ENCODE results near the gene FGFBP2. TPM values are rescaled to one million over a fixed set of nuclear protein-coding genes. Genes with fewer than 3 reads are reported as not detected.

Gene FGFBP2
- total and polyA plus RNA-seq, 10 of the 15 experiments (the other 5 are each of a cell fraction or from before 2014, with no cell fraction given) = 0.23 TPM; not detected in 9

- TF ChIP-seq NR2F1 (conservative IDR thresholded peaks at IDR 0.05) (no peak), ETV6 (conservative IDR thresholded peaks at IDR 0.05 in 1 of 2, IDR thresholded peaks at IDR 0.05 in 1 of 2; ENCODE audit: borderline replicate concordance in 1 of 2, low read depth in 1 of 2) (no peak), PML (IDR thresholded peaks at IDR 0.05; ENCODE audit: low read length) (no peak), DPF2 (IDR thresholded peaks at IDR 0.05) (no peak), NFYA (IDR thresholded peaks at IDR 0.05; ENCODE audit: borderline replicate concordance, low read depth, low read length) (no peak), IKZF2 (IDR thresholded peaks at IDR 0.05) (no peak), PKNOX1 (IDR thresholded peaks at IDR 0.05) (no peak), CREM (IDR thresholded peaks at IDR 0.05; ENCODE audit: low read depth) (no peak), ATF7 (IDR thresholded peaks at IDR 0.05; ENCODE audit: low read depth) (no peak), CEBPB (IDR thresholded peaks at IDR 0.05; ENCODE audit: borderline replicate concordance in 1 of 2, low read depth in 2 of 2, low read length in 2 of 2) (no peak)
- TF ChIP-seq, protein P1, sequence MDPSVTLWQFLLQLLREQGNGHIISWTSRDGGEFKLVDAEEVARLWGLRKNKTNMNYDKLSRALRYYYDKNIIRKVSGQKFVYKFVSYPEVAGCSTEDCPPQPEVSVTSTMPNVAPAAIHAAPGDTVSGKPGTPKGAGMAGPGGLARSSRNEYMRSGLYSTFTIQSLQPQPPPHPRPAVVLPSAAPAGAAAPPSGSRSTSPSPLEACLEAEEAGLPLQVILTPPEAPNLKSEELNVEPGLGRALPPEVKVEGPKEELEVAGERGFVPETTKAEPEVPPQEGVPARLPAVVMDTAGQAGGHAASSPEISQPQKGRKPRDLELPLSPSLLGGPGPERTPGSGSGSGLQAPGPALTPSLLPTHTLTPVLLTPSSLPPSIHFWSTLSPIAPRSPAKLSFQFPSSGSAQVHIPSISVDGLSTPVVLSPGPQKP (IDR thresholded peaks at IDR 0.05; ENCODE audit: low read depth, low read length) = no peak
- TF ChIP-seq, protein P2, sequence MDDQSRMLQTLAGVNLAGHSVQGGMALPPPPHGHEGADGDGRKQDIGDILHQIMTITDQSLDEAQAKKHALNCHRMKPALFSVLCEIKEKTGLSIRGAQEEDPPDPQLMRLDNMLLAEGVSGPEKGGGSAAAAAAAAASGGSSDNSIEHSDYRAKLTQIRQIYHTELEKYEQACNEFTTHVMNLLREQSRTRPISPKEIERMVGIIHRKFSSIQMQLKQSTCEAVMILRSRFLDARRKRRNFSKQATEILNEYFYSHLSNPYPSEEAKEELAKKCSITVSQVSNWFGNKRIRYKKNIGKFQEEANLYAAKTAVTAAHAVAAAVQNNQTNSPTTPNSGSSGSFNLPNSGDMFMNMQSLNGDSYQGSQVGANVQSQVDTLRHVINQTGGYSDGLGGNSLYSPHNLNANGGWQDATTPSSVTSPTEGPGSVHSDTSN (IDR thresholded peaks at IDR 0.05; ENCODE audit: insufficient replicate concordance, low read depth, low read length) = no peak
- H3K4me2 ChIP-seq (ENCODE audit: control insufficient read depth, insufficient read depth) = no peak overlapping the region
- H4K20me1 ChIP-seq (ENCODE audit: control insufficient read depth, insufficient read depth) = no peaks in the 10 kb centered on the region
- DNase-seq (ENCODE audit: low read depth, low spot score) = no peak
- H2AFZ ChIP-seq (ENCODE audit: control insufficient read depth, low read depth, low read length) = no peak overlapping the region
- ChIA-PET CTCF (interaction anchor here (0.5 to 4.4 kb wide), 8 partner anchors 35 to 157 kb away, joined by 3 to 24 read pairs (median 4); no protein-coding TSS in a partner anchor), POLR2A (interaction anchor here (1.5 kb wide), 1 partner anchor 35 kb away, joined by 3 read pairs; no protein-coding TSS in a partner anchor), SMC1A (ENCODE audit: uncharacterized antibody, unreplicated experiment) (interaction anchor here (1.4 to 1.6 kb wide), 2 partner anchors 39 to 80 kb away, joined by 4 to 5 read pairs; no protein-coding TSS in a partner anchor), RAD21 (ENCODE audit: unreplicated experiment) (interaction anchor here (1.2 to 2.1 kb wide), 2 partner anchors 71 to 80 kb away, joined by 5 to 8 read pairs; no protein-coding TSS in a partner anchor)
- no TSS peak for BruUV-seq (replicated peaks)
- peaks cover 5% of the 10 kb centered on the region; the same call in 1 of the 2 replicates for H3K4me1 ChIP-seq (ENCODE audit: control insufficient read depth, insufficient read depth, low read length)
- H3K27ac ChIP-seq (ENCODE audit: control insufficient read depth, insufficient read depth) = no peak overlapping the region
- ATAC-seq = no peak
- intact Hi-C loops (cut with micrococcal nuclease; ENCODE audit: unreplicated experiment) = no loop called here
- H3K9ac ChIP-seq (ENCODE audit: control insufficient read depth, insufficient read depth, low read length) = no peak overlapping the region
- H3K27me3 ChIP-seq (replicated peaks in 1 of 2; ENCODE audit: control insufficient read depth in 2 of 2, insufficient read depth in 2 of 2, low read length in 1 of 2) = no peaks in the 10 kb centered on the region
- 39% methylated on average over 16 of the region's 16 CpGs for WGBS (ENCODE audit: insufficient coverage, insufficient replicate concordance, low lambda C conversion rate, missing lambda C conversion rate)
- in situ Hi-C loops (cut with MboI) = loop anchor here (25.0 kb wide), 1 partner anchor 725 kb away; no protein-coding TSS in a partner anchor
- H3K4me3 ChIP-seq = no peak overlapping the region
- no peak for FAIRE-seq
- H3K79me2 ChIP-seq (ENCODE audit: control insufficient read depth, insufficient read depth, low read length) = no peaks in the 10 kb centered on the region
- no peaks in the 10 kb centered on the region for H3K9me3 ChIP-seq (replicated peaks; ENCODE audit: control insufficient read depth, insufficient read depth, low read length)
- no peaks in the 10 kb centered on the region for H3K36me3 ChIP-seq (ENCODE audit: control insufficient read depth in 2 of 2, insufficient read depth in 2 of 2, low read length in 1 of 2)
These were observed 1.0 kb downstream of the FGFBP2 start for GRCh38 chr4:15961781-15962510.

Measured in GM12878 (cell line).